GM12874 (cell line): Measurements from ENCODE around the gene CAMK1G.

Experiments used
- CTCF ChIP-seq: IDR thresholded peaks from 2 replicates; pipeline ENCODE4 v1.5.1; 2011; ENCODE audit warnings: low read depth, mild to moderate bottlenecking, control low read depth, low read length, moderate library complexity; ENCODE audit not compliant: insufficient read depth

The CAMK1G gene

GRCh38 chr1:209647156-209647555 lies 63.6 kb downstream of the CAMK1G start:
- no peak for TF ChIP-seq CTCF

GRCh38 chr1:209648346-209648745 lies 64.8 kb downstream of the CAMK1G start:
- no peak for TF ChIP-seq CTCF

GRCh38 chr1:209648931-209649776 lies 65.6 kb downstream of the CAMK1G start:
- no peak for TF ChIP-seq CTCF

- no peak for TF ChIP-seq CTCF
These were observed 66.9 kb downstream of the CAMK1G start for GRCh38 chr1:209650454-209650853.

- no peak for TF ChIP-seq CTCF
These were observed 67.6 kb downstream of the CAMK1G start for GRCh38 chr1:209651138-209651587.

GRCh38 chr1:209652121-209652735 lies 68.7 kb downstream of the CAMK1G start, which contains the start of gene LAMB3:
TSS of gene LAMB3 (minus strand) at chr1:209652425. CDS start at chr1:209650944, 1,481 bp downstream.
- TF ChIP-seq CTCF, result no peak

GRCh38 chr1:209652873-209653401 lies 69.4 kb downstream of the CAMK1G start:
- no peak for TF ChIP-seq CTCF
